Endothelial cell of umbilical vein (primary cell): ENCODE results near the gene ITPR1. TPM values are rescaled to one million over a fixed set of nuclear protein-coding genes. Genes with fewer than 3 reads are reported as not detected.

Source experiments
- BruUV-seq: library from RNA; stranded (reverse); fragments of 400-500 nt; replicated peaks from 2 replicates; lab custom pipeline; 2021; lab: Mats Ljungman, UMichigan
- CTCF ChIA-PET: fragments of 300-600, 350-600 bp; sonication (Branson Sonifier 250); formaldehyde crosslinking; loops from one replicate; lab custom pipeline; 2021; ENCODE audit warnings: antibody characterized with exemption, inconsistent platforms; lab: Charles Lee
- POLR2A ChIA-PET: fragments of 300-600, 350-600 bp; sonication (Branson Sonifier 250); formaldehyde crosslinking; loops from one replicate; lab custom pipeline; 2021; ENCODE audit warnings: antibody characterized with exemption, inconsistent platforms; lab: Charles Lee
- DNase-seq: peaks from one replicate; pipeline ENCODE4 v3.0.0-alpha.2; 2011; ENCODE audit warnings: low read depth, low spot score
- FAIRE-seq: peaks from 2 replicates; lab custom pipeline; 2011; peaks lifted over from hg19 to GRCh38; lab: Jason Lieb, UNC
- H2AFZ ChIP-seq: 2 replicates; pipeline ENCODE4 v1.6.0; 2012; ENCODE audit warnings: low read depth, low read length, control low read depth, inconsistent platforms
- H3K27ac ChIP-seq: 2 replicates; pipeline ENCODE4 v1.5.1; 2011; ENCODE audit warnings: low read depth, mild to moderate bottlenecking, control low read depth, low read length, moderate library complexity; ENCODE audit not compliant: insufficient read depth
- H3K27me3 ChIP-seq, 2 experiments: 2 replicates each; pipeline versions ENCODE4 v1.6.0 to v1.6.1; 2011; ENCODE audit warnings: low read length in 2 of 2, mixed read lengths in 1 of 2; ENCODE audit not compliant: control insufficient read depth in 2 of 2, insufficient read depth in 2 of 2
- H3K36me3 ChIP-seq, 2 experiments: 2 replicates in 1 of 2; 3 replicates in 1 of 2; pipeline ENCODE4 v1.5.1; 2011; ENCODE audit warnings: low read length in 2 of 2, mild to moderate bottlenecking in 1 of 2, moderate library complexity in 1 of 2; ENCODE audit not compliant: control insufficient read depth in 2 of 2, insufficient read depth in 2 of 2; ENCODE audit errors: extremely low read depth in 1 of 2
- H3K4me1 ChIP-seq: 3 replicates; pipeline ENCODE4 v1.5.1; 2011; ENCODE audit warnings: mild to moderate bottlenecking, low read length; ENCODE audit not compliant: control insufficient read depth, insufficient read depth; ENCODE audit errors: extremely low read depth
- H3K4me2 ChIP-seq: 2 replicates; pipeline ENCODE4 v1.6.1; 2011; ENCODE audit warnings: low read length, control low read depth, mixed read lengths; ENCODE audit not compliant: insufficient read depth
- H3K4me3 ChIP-seq, 3 experiments: fragments of 200-600 bp in 1 of 3; sonication (generic), shearing (Covaris generic) in 1 of 3; replicated peaks in 1 of 3; 2 replicates each; pipeline ENCODE4 v1.5.1; 2011 to 2016; ENCODE audit warnings: control low read depth in 3 of 3, low read length in 3 of 3, mild to moderate bottlenecking in 2 of 3, inconsistent platforms in 1 of 3, low read depth in 1 of 3, moderate library complexity in 1 of 3; ENCODE audit not compliant: insufficient read depth in 1 of 3
- H3K79me2 ChIP-seq: 2 replicates; pipeline ENCODE4 v1.6.0; 2012; ENCODE audit warnings: low read length, inconsistent platforms; ENCODE audit not compliant: control insufficient read depth, insufficient read depth
- H3K9ac ChIP-seq: replicated peaks from 2 replicates; pipeline ENCODE3; 2011; ENCODE audit warnings: low read length, control low read depth; ENCODE audit not compliant: insufficient read depth; ENCODE audit errors: extremely low read depth
- H3K9me1 ChIP-seq: replicated peaks from 3 replicates; pipeline ENCODE4 v1.6.0; 2011; ENCODE audit warnings: mild to moderate bottlenecking, low read length; ENCODE audit not compliant: control insufficient read depth, insufficient read depth; ENCODE audit errors: extremely low read depth
- H3K9me3 ChIP-seq: replicated peaks from 2 replicates; pipeline ENCODE4 v1.5.1; 2012; ENCODE audit warnings: low read length, inconsistent platforms; ENCODE audit not compliant: control insufficient read depth, insufficient read depth
- H4K20me1 ChIP-seq: replicated peaks from 2 replicates; pipeline ENCODE3; 2011; ENCODE audit warnings: mild to moderate bottlenecking, low read length; ENCODE audit not compliant: control insufficient read depth, insufficient read depth; ENCODE audit errors: extremely low read depth
- FOS ChIP-seq: IDR thresholded peaks from 2 replicates; pipeline ENCODE4 v1.6.1; 2011; ENCODE audit warnings: mild to moderate bottlenecking, low read length, moderate library complexity, borderline replicate concordance; ENCODE audit not compliant: insufficient read depth
- MYC ChIP-seq: IDR thresholded peaks from one replicate; pipeline ENCODE4 v1.6.1; 2011; ENCODE audit warnings: mild to moderate bottlenecking, low read depth, low read length
- dilution Hi-C: fragments of 300-500 bp; cut with MboI; formaldehyde crosslinking; loops from one replicate; pipeline ENCODE4 v1.15.0; 2019; ENCODE audit warnings: low sequenced_read_pairs; ENCODE audit not compliant: extremely low pct_ligation_motif_present
- intact Hi-C: fragments of 100-400 bp; cut with micrococcal nuclease; formaldehyde crosslinking; loops from one replicate; pipeline ENCODE4 v1.10.0; 2022
- polyA plus RNA-seq, 4 experiments: library from polyadenylated mRNA; depleted of rRNA in 3 of 4; stranded (reverse) in 3 of 4; unstranded in 1 of 4; fragments of >200 nt; gene quantifications; 2 replicates each; pipeline versions ENCODE4 v1.2.1 to v1.2.3, GENCODE V29; 2011 to 2012; ENCODE audit warnings: missing spikeins in 1 of 4
- total RNA-seq: library from RNA; stranded (reverse); gene quantifications from 2 replicates; pipeline ENCODE4 v1.2.3, GENCODE V29; 2021
- TF ChIP-seq, protein P1 (sequence below), 2 donors: IDR thresholded peaks; 1 replicate in 1 of 2; 2 replicates in 1 of 2; pipeline ENCODE4 v1.5.1; 2011; ENCODE audit warnings: low read length in 2 of 2, mild to moderate bottlenecking in 2 of 2, moderate library complexity in 2 of 2, control low read depth in 1 of 2, inconsistent platforms in 1 of 2, low read depth in 1 of 2; ENCODE audit not compliant: insufficient read depth in 1 of 2; ENCODE audit errors: extremely low read depth in 1 of 2

The ITPR1 gene
- total and polyA plus RNA-seq, 2 donors (not counting 3 experiments of a cell fraction or from before 2014, with no cell fraction given), result 5.1 to 16.1 TPM

DNA sequence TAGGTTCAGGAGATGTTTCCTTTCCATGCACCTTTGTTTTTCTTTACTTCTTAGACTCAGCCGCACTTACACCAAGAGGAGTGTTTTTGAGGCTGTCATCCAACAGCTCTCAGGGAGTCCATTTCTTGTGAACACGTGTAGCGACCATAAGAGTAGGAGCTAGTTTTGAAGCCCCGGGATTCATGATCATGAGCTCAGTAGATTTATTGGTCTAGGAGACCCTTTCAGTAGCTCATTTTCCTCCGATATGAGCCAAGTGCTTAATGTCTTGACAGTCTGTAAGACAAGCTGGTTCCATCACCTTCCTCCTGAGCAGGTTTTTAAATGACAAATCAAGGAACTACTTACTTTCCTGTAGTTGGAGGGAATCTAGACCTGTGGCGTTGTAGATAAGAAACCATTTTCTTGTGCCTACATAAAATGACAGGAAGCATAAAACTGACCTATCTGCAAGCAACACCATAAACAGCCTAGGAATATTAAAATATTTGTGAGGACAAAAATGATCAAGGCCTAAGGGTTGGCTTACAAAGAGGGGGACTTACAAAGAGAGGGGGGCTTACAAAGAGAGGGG, 313.5 kb downstream of the ITPR1 start:
- no peaks in the 10 kb centered on the region for H3K4me1 ChIP-seq
- intact Hi-C loops, result no loop called here
- no peaks in the 10 kb centered on the region for H3K36me3 ChIP-seq
- no peaks in the 10 kb centered on the region for H3K9me3 ChIP-seq
- H3K9me1 ChIP-seq, result no peaks in the 10 kb centered on the region
- H4K20me1 ChIP-seq, result no peaks in the 10 kb centered on the region
- no peak overlapping the region for H3K27ac ChIP-seq
- H3K79me2 ChIP-seq, result no peaks in the 10 kb centered on the region
- no peak overlapping the region for H3K4me3 ChIP-seq
- dilution Hi-C loops, result no loop called here
- no peaks in the 10 kb centered on the region for H3K27me3 ChIP-seq
- POLR2A ChIA-PET, result interaction anchor here (0.6 kb wide), 1 partner anchor 15 kb away, joined by 5 read pairs; no protein-coding TSS in a partner anchor
- H3K9ac ChIP-seq, result no peak overlapping the region
- FAIRE-seq, result no peak
- no peak for DNase-seq
- CTCF ChIA-PET, result interaction anchor here (1.0 to 2.0 kb wide), 6 partner anchors 17 to 251 kb away, joined by 3 to 5 read pairs (median 4); no protein-coding TSS in a partner anchor
- H2AFZ ChIP-seq, result no peak overlapping the region
- TF ChIP-seq MYC, result no peak
- TF ChIP-seq FOS, result no peak
- TF ChIP-seq, protein P1, sequence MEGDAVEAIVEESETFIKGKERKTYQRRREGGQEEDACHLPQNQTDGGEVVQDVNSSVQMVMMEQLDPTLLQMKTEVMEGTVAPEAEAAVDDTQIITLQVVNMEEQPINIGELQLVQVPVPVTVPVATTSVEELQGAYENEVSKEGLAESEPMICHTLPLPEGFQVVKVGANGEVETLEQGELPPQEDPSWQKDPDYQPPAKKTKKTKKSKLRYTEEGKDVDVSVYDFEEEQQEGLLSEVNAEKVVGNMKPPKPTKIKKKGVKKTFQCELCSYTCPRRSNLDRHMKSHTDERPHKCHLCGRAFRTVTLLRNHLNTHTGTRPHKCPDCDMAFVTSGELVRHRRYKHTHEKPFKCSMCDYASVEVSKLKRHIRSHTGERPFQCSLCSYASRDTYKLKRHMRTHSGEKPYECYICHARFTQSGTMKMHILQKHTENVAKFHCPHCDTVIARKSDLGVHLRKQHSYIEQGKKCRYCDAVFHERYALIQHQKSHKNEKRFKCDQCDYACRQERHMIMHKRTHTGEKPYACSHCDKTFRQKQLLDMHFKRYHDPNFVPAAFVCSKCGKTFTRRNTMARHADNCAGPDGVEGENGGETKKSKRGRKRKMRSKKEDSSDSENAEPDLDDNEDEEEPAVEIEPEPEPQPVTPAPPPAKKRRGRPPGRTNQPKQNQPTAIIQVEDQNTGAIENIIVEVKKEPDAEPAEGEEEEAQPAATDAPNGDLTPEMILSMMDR (IDR thresholded peaks at IDR 0.05; ENCODE audit: extremely low read depth in 1 of 2, insufficient read depth in 1 of 2, low read depth in 1 of 2, low read length in 2 of 2), result no peak
- no TSS peak for BruUV-seq
- H3K4me2 ChIP-seq, result no peak overlapping the region
